GM19099 (cell line): ENCODE results near the gene PPP1R1C.

ENCODE experiments used
- POLR2A ChIP-seq: IDR thresholded peaks from 3 replicates; pipeline ENCODE4 v1.6.1; 2011; ENCODE audit warnings: low read depth; ENCODE audit not compliant: insufficient read length; ENCODE audit errors: extremely low read depth

The PPP1R1C gene

GRCh38 chr2:182064019-182064778, 78.5 kb downstream of the PPP1R1C start:
- TF ChIP-seq POLR2A: no peak

- no peak for TF ChIP-seq POLR2A
Measured at GRCh38 chr2:182066400-182067087, 80.9 kb downstream of the PPP1R1C start.

- TF ChIP-seq POLR2A: no peak
Measured at GRCh38 chr2:182067393-182067792, 81.7 kb downstream of the PPP1R1C start.

- no peak for TF ChIP-seq POLR2A
Measured at GRCh38 chr2:182068811-182069210, 83.2 kb downstream of the PPP1R1C start.

- TF ChIP-seq POLR2A: no peak
Measured at GRCh38 chr2:182069416-182069815, 83.8 kb downstream of the PPP1R1C start.

GRCh38 chr2:182069908-182070307, 84.3 kb downstream of the PPP1R1C start:
- TF ChIP-seq POLR2A: no peak

GRCh38 chr2:182070736-182071135, 85.1 kb downstream of the PPP1R1C start:
- no peak for TF ChIP-seq POLR2A

- no peak for TF ChIP-seq POLR2A
Measured at GRCh38 chr2:182072861-182073260, 87.2 kb downstream of the PPP1R1C start.

GRCh38 chr2:182073613-182074012, 88.0 kb downstream of the PPP1R1C start:
- no peak for TF ChIP-seq POLR2A

- no peak for TF ChIP-seq POLR2A
Measured at GRCh38 chr2:182077023-182077422, 91.4 kb downstream of the PPP1R1C start.

GRCh38 chr2:182077448-182078142, 91.9 kb downstream of the PPP1R1C start:
- TF ChIP-seq POLR2A: no peak

- no peak for TF ChIP-seq POLR2A
Measured at GRCh38 chr2:182078988-182079602, 93.4 kb downstream of the PPP1R1C start.

- TF ChIP-seq POLR2A: no peak
Measured at GRCh38 chr2:182080493-182080892, 94.8 kb downstream of the PPP1R1C start.

- no peak for TF ChIP-seq POLR2A
Measured at GRCh38 chr2:182081602-182082260, 96.1 kb downstream of the PPP1R1C start.
